GM18951 (cell line): Measurements from ENCODE around the gene TMEM232.
"Not testable (repeated sequence)": the region's sequence is repeated elsewhere in the genome, so short reads cannot be mapped to it uniquely, and the experiment has no call there.

ENCODE experiments used
- POLR2A ChIP-seq: IDR thresholded peaks from 4 replicates; pipeline ENCODE4 v1.6.1; 2011; ENCODE audit warnings: mild to moderate bottlenecking; ENCODE audit not compliant: insufficient read length, insufficient read depth; ENCODE audit errors: extremely low read depth
- in situ Hi-C: fragments of 300-500 bp; cut with MboI; formaldehyde crosslinking; loops from one replicate; pipeline ENCODE4 v1.12.0; 2022; ENCODE audit warnings: low sequenced_read_pairs, mixed read lengths, inconsistent platforms; ENCODE audit not compliant: unreplicated experiment

Gene TMEM232

GRCh38 chr5:110736753-110737152 is 10.3 kb upstream of the TMEM232 start:
- TF ChIP-seq POLR2A, result no peak
- in situ Hi-C loops, result no loop called here

GRCh38 chr5:110735556-110735955 is 9.1 kb upstream of the TMEM232 start:
- in situ Hi-C loops, result no loop called here
- no peak for TF ChIP-seq POLR2A

- in situ Hi-C loops, result no loop called here
- TF ChIP-seq POLR2A, result no peak
Observed at GRCh38 chr5:110734101-110734500, 7.6 kb upstream of the TMEM232 start.

- in situ Hi-C loops, result not testable (repeated sequence)
Observed at GRCh38 chr5:110731499-110731898, 5.0 kb upstream of the TMEM232 start.

- in situ Hi-C loops, result no loop called here
- TF ChIP-seq POLR2A, result no peak
Observed at GRCh38 chr5:110727025-110727314, 499 bp upstream of the TMEM232 start.

- in situ Hi-C loops, result no loop called here
- TF ChIP-seq POLR2A, result no peak
Observed at GRCh38 chr5:110718311-110718710, 8.2 kb downstream of the TMEM232 start.

- TF ChIP-seq POLR2A, result no peak
- in situ Hi-C loops, result no loop called here
Observed at GRCh38 chr5:110716247-110717245, 9.9 kb downstream of the TMEM232 start.

- in situ Hi-C loops, result no loop called here
- TF ChIP-seq POLR2A, result no peak
Observed at GRCh38 chr5:110707260-110707844, 19.1 kb downstream of the TMEM232 start.

- no peak for TF ChIP-seq POLR2A
- in situ Hi-C loops, result no loop called here
Observed at GRCh38 chr5:110705349-110705748, 21.1 kb downstream of the TMEM232 start.

- no peak for TF ChIP-seq POLR2A
- in situ Hi-C loops, result no loop called here
Observed at GRCh38 chr5:110703481-110703880, 23.0 kb downstream of the TMEM232 start.

GRCh38 chr5:110702704-110703103 is 23.8 kb downstream of the TMEM232 start:
- in situ Hi-C loops, result no loop called here
- TF ChIP-seq POLR2A, result no peak

- TF ChIP-seq POLR2A, result no peak
- in situ Hi-C loops, result no loop called here
Observed at GRCh38 chr5:110702300-110702699, 24.2 kb downstream of the TMEM232 start.

GRCh38 chr5:110692669-110693068 is 33.8 kb downstream of the TMEM232 start:
- in situ Hi-C loops, result not testable (repeated sequence)

- in situ Hi-C loops, result not testable (repeated sequence)
Observed at GRCh38 chr5:110690587-110690986, 35.9 kb downstream of the TMEM232 start.
